GM18873 (cell line): ENCODE measurements around the gene PDE4D.
A peak's percentile ranks its signal among the peaks of the same experiment; 100 is the strongest.
"Not testable (repeated sequence)": the region's sequence is repeated elsewhere in the genome, so short reads cannot be mapped to it uniquely, and the experiment has no call there.

Source experiments
- ATAC-seq: cut with Tn5 transposase; IDR thresholded peaks from one replicate; pipeline ENCODE4 v1.9.1; 2021; ENCODE audit warnings: mild to moderate bottlenecking, moderate library complexity, moderate number of reproducible peaks; ENCODE audit not compliant: unreplicated experiment, low FRiP score

The PDE4D gene

GRCh38 chr5:59624898-59625297 is 268.6 kb downstream of the PDE4D start:
- ATAC-seq, result no peak

DNA sequence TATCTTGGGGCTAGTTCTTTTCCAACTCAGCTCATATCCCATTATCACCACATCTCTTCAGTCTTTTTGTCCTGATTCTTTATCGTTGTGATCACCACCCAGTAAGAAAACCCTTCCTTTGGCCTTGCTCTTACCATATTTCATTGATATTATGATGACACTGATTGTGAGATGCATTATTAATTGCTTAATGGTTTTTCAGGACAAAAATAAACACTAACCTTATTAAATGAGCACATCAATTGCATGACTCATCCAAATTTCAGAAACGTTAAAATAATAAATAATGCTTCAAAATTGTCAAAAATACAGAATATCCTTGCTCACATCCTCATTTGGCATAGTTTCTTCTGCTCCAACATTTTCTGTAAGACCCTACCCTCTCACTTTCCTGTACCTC is 270.7 kb downstream of the PDE4D start:
- ATAC-seq, result no peak

GRCh38 chr5:59621477-59621876 is 272.0 kb downstream of the PDE4D start:
- no peak for ATAC-seq

- no peak for ATAC-seq
These were observed 272.9 kb downstream of the PDE4D start for GRCh38 chr5:59620535-59621212.

DNA sequence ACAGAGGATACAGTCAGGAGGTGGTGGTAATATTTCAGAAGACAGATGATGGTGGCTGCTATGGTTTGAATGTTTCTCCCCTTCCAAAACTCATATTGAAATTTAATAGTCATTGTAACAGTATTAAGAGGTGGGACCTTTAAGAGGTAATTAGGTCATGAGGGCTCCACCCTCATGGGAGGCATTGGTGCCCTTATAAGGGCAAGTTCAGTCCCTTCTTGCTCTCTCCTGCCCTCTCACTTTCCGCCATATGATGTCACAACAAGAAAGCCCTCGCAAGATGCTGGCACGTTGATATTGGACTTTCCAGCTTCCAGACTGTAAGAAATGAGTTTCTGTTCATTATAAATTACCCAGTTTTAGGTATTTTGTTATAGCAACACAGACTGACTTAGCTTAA is 274.9 kb downstream of the PDE4D start:
- no peak for ATAC-seq

- ATAC-seq, result no peak
These were observed 276.2 kb downstream of the PDE4D start for GRCh38 chr5:59617186-59617771.

GRCh38 chr5:59616413-59616812 is 277.1 kb downstream of the PDE4D start:
- ATAC-seq, result no peak

DNA sequence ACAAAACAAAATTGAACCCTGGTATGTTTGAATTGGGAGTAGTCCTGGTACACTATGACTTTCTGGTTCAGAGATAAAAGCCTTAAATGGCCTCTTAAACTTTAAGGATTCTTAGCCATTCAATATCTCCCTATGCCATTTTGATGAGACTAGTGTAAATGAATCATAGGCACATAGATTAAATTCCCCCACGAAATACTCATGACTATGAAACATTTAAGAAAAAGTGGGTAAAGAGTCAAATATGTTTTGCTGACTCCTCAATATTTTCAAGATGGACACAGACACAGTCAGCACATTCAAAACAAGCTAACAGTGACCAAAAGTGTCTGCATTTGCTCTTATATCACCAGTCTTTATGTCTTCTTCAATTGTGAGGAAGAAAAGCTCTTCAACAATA is 278.3 kb downstream of the PDE4D start:
- ATAC-seq, result no peak

- ATAC-seq, result peak; percentile 54
These were observed 283.8 kb downstream of the PDE4D start for GRCh38 chr5:59609501-59610265.

DNA sequence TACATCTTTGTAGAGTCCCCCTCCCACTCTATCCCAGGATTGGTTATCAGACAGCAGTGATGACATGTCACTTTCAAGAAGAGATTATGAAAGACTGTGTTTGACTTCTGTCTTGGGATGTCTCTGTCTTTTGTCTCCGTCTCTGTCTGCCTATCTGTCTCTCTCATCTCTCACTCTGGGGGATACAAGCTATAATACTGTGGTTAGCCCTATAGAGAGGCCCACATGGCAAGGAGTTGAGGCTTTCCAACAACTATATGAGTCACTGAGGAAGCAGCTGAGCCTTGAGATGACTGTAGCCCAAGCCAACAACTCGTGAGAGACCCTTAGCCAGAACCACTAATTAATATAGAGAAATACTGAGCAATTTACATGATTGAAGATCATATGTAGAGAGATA is 284.8 kb downstream of the PDE4D start:
- ATAC-seq, result peak; percentile 75

DNA sequence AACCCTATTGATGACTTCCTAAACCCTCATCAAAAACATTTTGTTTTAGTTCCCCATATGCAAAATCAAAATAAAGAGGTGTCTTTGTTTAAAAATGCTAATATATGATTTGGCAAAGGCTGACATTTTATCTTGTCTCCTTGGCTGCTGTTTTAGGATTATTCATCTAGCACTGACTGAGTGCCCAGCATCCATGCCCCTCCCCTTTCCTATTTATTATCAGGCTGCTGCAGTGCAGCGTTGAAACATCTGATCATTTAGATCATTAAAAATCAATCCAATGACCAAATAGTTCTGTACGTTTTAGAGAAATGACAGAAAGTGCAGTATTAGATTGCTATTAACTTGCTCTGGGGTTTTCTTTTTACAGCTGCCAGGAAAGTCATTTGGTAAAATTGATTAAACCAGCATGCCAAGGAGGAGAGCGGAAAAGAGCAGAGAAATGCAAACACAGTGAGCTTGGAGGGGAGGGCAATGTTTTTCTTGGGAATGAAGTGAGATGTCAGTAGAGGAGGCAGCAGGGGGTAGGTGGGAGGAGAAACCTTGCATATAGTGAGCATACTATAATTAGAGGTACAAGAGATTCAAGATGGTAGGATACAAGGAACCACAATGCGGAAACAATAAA is 286.3 kb downstream of the PDE4D start:
- no peak for ATAC-seq

GRCh38 chr5:59605915-59606314 is 287.6 kb downstream of the PDE4D start:
- ATAC-seq, result no peak

GRCh38 chr5:59604111-59604510 is 289.4 kb downstream of the PDE4D start:
- ATAC-seq, result no peak

GRCh38 chr5:59600998-59601397 is 292.5 kb downstream of the PDE4D start:
- no peak for ATAC-seq

GRCh38 chr5:59600153-59600552 is 293.4 kb downstream of the PDE4D start:
- no peak for ATAC-seq

GRCh38 chr5:59599729-59600128 is 293.8 kb downstream of the PDE4D start:
- ATAC-seq, result no peak

DNA sequence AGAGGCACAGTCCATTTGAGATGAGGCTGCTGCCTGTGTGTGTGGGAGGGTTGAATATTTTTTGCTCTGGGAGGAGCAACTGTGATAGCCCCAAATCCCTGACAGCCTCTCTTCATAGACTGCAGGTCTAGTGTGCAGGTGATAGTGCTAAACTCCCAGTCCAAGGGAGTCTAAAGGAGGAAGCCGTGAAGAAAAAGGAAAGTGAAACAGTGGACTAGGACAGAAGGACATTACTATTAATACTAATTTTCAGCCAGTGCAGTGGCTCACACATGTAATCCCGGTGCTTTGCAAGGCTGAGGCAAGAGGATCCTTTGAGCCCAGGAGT is 295.0 kb downstream of the PDE4D start:
- peak; percentile 46 for ATAC-seq

GRCh38 chr5:59597690-59598546 is 295.6 kb downstream of the PDE4D start:
- no peak for ATAC-seq

- no peak for ATAC-seq
These were observed 296.8 kb downstream of the PDE4D start for GRCh38 chr5:59596586-59597350.

- ATAC-seq, result not testable (repeated sequence)
These were observed 299.4 kb downstream of the PDE4D start for GRCh38 chr5:59594118-59594517.
